ENCODE results near the gene IVNS1ABP.
"Not testable (repeated sequence)": the region's sequence is repeated elsewhere in the genome, so short reads cannot be mapped to it uniquely, and the experiment has no call there.

The IVNS1ABP gene

DNA sequence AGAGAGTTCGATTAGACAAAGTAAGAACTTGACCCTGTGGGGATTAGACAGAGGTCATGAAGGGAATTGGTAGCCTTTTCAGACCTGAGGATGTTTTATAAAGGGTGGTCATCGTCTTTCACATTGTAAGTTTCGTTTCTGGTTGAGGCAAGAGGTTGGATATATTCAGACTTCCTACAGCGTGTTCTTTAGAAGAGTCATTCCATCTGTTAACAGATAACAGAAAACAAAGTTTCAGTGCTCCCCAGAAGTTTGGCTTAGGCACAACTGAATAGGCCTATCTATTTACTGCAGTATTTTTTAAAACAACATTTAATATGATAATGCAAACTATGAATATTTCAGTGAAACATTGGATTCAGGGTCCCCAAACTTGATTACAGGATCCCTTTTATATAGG is 17.1 kb upstream of the IVNS1ABP start:
- DNase-seq (ENCODE audit: low read depth), result no peak

DNA sequence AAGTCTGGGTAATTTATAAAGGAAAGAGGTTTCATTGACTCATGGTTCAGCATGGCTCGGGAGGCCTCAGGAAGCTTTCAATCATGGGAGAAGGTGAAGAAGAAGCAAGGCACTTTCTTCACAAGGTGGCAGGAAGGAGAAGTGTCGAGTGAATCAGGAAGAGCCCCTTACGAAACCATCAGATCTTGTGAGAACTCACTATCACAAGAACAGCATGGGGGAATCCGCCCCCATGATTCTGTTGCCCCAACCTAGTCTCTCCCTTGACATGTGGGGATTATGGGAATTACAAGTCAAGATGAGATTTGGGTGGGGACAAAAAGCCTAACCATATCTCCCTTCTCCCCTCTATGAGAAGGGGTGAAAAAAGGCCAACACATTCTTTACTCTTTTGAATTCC is 11.2 kb upstream of the IVNS1ABP start:
- no peak for DNase-seq (ENCODE audit: low read depth)

DNA sequence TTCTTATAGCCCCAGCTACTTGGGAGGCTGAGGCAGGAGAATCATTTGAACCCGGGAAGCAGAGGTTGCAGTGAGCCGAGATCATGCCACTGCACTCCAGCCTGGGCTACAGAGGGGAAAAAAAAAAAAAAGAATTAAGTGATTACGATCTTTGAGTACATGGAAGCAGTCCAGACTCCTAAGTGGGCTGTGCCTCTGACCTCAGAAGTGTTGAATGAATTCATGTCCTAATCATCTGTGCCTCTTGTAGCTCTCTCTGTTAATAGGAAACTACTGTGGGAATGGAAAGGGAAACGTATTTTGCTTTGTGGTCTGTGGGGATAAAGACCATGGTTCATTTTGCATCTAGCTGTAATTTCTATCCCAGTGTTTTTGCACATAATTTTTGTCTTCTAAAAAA is 8.4 kb upstream of the IVNS1ABP start:
- DNase-seq (ENCODE audit: low read depth), result no peak

DNA sequence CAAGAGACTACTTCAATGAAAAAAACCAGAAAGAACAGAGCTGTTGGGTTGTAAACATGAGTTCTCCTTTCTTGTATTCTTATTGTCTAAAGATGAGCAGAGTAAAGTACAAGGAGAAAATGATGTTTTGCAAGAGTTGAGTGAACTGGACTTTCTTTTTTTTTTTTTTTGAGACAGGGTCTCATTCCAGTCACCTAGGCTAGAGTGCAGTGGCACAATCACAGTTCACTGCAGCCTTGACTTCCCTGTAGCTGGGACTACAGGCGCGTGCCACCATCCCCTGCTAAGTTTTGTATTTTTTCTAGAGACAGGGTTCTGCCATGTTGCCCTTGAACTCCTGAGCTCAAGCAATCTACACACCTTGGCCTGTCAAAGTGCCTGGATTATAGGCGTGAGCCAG is 7.1 kb upstream of the IVNS1ABP start:
- no peak for DNase-seq (ENCODE audit: low read depth)

DNA sequence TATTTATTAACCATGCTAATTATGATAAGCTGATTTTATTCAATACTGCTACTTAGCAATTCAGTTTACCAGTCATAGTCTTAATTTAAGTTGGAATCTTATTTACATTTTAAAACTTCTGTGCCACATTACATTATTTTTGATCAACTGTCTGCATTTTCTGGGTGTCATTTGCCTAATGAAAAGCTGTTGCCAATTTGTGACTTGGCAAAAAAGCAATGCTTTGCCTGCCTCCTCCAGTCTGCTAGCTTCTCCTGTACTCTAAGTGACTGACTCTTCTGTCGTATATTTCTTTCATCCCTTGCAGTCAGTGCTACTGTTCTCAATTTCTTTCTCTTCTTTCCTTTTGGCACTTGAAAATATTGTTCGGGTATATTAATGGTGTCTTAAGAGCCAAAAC is 5.6 kb upstream of the IVNS1ABP start:
- DNase-seq (ENCODE audit: low read depth), result no peak

DNA sequence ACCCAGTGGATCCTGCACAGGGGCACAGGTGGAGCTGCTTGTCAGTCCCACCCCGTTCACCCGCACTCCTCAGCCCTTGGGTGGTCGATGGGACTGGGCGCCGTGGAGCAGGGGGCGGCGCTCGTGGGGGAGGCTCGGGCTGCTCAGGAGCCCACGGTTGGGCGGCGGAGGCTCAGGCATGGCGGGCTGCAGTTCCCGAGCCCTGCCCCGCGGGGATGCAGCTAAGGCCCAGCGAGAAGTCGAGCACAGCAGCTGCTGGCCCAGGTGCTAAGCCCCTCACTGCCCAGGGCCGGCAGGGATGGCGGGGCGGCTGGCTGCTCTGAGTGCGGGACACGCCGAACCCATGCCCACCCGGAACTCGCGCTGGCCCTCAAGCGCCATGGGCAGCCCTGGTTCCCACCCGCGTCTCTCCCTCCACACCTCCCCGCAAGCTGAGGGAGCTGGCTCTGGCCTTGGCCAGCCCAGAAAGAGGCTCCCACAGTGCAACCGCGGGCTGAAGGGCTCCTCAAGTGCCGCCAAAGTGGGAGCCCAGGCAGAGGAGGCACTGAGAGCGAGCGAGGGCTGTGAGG is 4.7 kb upstream of the IVNS1ABP start:
- not testable (repeated sequence) for DNase-seq (ENCODE audit: low read depth)

DNA sequence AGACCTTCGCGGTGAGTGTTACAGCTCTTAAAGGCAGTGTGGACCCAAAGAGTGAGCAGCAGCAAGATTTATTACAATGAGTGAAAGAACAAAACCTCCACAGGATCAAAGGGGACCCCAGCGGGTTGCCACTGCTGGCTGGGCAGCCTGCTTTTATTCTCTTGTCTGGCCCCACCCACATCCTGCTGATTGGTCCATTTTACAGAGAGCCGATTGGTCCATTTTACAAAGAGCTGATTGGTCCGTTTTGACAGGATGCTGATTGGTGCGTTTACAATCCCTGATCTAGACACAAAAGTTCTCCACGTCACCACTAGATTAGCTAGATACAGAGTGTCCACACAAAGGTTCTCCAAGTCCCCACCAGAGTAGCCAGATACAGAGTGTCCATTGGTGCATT is 4.1 kb upstream of the IVNS1ABP start:
- not testable (repeated sequence) for DNase-seq (ENCODE audit: low read depth)

DNA sequence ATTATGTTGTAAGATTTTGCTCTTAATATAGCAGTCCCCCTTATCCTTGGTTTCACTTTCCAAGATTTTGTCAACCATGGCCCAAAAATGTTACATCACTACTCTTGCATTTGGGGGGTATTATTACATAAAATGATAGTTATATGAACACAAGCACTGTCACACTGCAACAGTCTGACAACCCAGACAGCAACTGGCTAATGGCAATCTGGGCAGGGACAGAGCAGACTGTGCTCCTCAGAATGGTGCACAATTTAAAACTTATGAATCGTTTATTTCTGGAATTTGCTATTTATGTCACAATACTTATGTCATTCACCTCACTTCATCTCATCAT is 2.1 kb upstream of the IVNS1ABP start:
- DNase-seq (ENCODE audit: low read depth), result no peak

DNA sequence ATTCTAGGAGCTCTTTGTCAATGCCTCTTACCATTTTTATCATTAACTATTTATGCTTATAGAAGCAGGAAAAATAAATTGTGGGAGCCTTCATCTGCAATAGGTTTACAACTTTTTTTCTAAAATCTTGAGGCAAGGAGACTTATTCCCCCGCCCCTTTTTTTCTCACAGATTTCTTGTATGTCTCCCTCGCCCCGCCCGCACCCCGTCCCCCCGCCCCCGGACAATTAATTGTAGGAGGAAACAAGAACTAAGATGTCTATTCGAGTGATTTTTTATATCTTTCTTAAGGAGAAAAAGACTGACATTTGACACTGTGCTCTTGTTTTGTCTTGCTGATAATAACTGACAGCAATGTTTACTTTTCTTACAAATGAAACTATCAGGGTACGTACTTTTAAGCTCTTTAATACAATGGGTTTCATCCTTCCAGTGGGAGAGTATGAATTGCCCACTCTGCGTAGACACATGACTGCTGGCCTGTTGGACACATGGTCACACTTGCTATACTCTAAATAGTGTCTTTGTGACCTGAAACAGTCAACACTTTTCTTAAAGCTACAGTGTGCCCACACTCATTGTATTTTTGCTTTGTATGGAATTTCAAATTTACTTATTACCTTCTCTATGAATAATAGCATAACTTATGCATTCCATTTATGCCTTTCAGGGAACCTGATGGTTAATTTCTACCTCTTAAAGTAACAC is 1.5 kb upstream of the IVNS1ABP start:
- DNase-seq (ENCODE audit: low read depth), result no peak

DNA sequence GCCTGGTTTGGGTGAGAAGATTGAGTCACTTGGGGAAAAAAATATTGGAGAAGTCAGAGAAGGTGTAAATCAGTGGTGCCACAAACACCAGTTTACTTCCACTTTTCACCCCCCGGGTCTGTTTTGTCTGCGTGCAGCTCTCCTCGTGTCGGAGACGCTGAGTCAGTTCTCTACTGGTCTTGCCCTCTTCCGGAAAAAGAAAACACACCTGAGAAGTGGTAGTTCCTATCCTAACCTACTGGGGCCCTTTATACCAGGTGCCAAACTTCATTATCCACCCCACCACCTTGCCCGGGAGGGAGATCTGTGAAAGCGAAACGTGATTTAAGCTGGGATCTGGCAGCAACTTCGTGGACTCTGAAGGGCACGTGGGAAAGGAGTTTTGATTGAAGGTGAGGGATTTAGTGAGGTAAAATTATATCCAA is 855 bp upstream of the IVNS1ABP start:
- peak; percentile 62 for DNase-seq (ENCODE audit: low read depth)

DNA sequence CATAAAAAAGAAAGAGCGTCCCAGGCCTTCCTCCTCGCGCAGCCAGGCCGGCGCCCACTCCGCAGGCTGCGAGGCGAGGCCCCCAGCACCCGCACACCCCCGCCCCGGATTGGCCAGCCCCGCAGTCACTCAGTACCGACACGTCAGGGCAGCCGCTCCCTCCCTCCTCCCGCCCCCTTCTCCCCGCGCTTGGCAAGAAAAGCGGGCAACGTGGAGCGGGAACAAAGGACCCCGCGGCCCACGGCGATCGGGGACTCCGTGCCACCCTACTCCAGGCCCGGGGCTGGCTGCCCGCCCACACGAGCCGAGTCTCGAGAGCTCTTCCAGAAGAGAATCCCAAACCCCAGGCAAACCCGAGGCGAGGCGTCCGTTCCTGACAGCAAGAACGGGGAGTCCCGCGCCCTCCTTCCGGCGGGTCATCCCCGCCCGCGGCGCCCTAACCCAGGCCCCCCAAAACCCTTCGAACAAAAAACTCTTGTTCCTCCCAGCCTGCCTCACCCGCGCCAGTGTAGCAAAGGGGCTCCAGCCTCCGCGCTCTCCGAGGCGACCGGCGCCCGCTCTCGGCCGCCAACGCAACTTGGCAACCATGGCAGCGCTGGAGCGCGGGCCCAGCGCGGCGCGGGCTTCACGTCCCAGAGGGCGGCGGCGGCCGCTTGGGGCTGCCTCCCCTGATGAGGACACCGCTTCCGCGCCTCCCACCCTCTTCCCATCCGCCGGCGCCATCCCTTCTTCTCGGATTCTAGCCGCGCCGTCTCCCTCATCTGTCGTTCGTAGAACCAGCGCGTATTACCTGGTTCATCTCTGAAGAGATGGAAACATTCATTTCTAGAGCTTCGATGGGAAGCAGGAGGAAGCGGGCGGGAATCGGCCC is 645 bp downstream of the IVNS1ABP start:
- DNase-seq (ENCODE audit: low read depth), result peak; percentile 90

DNA sequence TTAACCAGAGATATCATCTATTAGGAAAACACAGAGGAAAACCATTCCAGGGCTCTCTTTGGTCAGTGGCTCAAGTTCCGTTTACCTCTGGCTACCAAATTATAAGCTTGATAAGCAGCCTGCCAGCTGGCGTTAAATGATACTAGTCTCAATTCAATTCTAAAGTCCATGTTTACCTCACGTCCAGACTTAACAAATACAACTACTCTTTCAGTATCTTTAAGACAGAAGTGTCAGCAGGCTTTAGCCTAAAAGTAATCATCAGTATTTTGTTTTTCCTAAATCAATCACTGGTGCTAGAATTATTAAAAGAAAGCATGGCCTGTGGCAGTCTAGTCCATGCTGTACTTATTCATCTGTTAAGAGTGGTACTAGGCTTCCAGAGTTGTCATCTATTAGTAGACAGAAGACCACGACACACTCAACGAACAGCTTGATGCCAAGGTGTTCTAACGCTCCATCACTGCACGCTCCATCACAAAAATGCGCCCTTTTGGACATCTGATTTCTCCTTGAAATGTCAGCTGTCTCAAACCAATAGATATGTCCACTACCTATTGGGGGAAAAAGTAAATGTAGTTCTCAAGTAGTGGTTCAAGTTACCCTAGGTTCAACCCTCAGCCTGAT is 1.5 kb downstream of the IVNS1ABP start:
- DNase-seq (ENCODE audit: low read depth), result no peak

DNA sequence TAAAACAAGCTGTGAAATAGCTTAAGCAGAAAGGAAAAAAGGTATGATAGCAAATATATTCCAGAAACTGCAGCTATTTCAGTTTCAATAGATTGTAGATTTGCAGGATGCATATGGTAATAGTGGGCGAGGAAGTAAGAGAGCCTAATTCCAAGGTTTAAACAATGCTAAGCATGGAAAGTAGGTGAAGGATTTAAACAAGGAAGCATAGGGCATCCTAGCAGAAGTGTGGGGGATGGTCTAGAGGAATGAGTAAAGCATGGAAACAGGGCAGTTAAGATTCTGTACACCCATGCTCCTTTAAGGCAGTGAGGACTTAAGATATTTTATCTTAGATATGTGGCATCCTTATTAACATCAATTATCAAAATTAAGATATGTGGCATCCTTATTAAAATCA is 2.6 kb downstream of the IVNS1ABP start:
- no peak for DNase-seq (ENCODE audit: low read depth)

DNA sequence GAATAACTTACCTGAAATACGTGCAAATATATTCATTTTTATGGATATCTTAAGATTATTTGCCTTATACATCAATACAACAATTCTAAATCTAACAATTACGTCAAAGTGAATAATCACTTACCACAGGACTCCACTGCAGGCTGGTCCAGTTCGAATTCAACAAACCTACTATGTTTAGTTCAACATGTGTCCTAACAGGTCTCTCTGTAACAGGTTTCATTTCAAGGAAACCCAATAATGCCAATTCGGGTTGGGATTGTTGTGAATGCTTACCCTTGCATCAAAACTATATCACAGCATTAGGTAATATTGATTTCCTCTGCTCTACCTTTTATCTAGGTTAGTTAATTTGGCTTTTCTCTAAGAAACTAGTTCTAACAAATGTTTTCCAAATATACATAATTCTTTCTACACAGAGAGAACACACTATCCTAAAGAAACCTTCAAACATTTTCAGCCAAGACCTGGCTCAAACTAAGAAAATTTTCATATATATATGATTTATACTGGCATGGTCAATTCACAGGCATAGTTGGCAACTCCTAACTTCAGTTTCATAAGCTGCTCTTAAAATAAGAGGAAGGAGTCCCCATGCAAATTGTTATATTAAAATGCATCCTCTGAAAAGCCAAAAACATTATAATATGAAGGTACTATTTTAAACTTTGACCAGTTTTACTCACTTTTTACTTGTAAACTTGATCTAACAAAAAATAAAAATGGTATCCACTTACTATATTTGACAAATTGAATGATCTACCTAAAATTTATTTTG is 4.5 kb downstream of the IVNS1ABP start:
- DNase-seq (ENCODE audit: low read depth), result no peak

DNA sequence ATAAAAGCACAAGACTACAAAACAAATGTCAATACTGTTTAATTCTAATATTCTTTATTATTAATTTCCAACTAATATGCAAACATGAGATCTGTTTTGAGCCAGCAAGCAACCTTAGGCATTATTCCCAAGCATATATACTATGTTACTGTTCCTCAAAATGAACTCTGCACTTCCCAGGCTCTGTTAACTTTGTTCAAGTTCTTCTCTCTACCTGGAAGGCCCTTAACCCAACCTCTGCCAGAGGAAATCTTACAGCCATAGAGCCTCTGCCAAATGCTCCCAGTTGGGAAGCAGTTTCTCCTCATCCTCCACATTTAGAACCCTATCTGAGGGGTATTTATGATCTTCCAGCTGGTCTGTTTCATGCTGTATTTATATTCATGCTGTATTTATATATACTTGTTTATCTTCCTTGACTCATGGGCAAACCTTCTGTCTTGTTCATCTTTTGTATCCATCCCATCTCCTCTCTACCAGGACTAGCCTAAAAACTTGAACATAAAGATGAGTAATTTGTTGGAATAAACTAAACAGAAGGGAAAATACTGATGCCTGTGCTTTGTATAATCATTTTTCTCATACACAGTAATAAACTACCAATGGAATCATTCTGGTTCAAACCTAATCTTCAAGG is 5.3 kb downstream of the IVNS1ABP start:
- no peak for DNase-seq (ENCODE audit: low read depth)

DNA sequence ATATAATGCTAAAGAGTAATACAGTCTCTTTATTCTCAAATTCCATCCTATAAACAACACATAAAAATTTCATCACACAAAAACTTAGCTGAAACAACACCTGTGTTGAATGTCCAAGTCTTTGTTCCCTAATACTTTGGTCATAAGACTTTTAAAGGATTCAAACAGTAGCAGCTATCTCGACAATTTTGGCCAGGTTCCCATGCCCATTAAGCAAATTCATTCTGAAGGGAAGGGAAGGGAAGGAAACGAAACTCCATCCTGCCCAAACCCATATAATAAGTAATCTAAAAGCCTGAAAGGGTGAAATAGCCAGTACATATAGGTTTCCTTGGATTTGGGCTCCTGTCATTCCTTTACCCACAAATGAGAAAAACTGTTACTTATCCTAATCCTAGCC is 7.5 kb downstream of the IVNS1ABP start:
- DNase-seq (ENCODE audit: low read depth), result no peak

DNA sequence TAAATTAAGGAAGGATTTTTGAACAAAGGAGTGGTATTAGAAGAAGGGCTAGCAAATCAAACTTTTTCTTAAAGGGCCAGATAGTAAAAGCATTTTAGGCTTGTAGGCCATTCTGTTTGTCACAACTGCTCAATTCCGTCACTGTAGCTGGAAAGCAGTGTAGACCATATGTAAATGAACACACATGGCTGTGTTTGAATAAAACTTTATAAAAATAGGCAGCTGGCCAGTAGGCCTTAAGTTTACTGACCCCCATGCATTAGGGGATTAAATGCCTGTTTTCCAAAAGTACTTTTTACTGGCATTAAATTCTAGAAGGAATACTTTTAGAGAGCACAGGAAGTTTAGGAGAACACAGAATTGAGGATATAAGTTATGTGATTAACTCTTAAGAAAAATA is 8.9 kb downstream of the IVNS1ABP start:
- no peak for DNase-seq (ENCODE audit: low read depth)

DNA sequence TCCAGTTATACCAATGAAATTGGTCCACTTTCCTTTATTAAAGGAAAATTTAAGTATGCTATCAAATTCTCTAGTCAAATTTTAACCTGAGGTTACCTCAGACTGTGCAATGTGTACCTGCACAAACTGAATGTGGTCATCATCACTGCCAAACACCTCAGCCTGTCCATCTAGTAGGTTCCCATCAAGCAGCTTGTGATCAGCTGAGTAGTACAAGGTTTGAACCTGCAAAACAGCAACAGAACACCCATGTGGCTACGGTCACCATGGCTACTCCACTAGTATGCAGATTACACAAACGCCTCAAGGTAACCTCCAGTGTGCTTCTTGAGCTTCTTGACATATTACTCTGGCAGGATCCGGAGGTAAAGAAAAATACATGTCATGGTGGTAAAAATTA is 11.6 kb downstream of the IVNS1ABP start:
- DNase-seq (ENCODE audit: low read depth), result no peak

DNA sequence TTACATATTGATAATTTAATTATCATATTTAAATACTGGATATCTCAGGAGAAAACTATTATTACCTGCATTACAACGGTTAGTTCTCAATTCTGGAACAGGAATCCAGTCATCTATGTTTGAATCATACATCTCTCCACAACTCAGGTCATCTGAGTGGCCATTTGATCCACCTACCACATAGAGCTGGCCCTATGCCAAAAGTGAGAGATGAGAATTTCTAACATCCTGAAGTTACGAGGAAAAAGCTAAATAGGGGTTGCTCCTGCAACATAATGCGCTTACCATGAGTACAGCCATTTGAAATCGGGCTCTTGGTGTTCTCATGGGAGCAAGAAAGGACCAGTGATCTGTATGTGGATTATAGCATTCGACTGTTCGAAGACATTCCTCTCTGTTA is 16.9 kb downstream of the IVNS1ABP start:
- DNase-seq (ENCODE audit: low read depth), result no peak

DNA sequence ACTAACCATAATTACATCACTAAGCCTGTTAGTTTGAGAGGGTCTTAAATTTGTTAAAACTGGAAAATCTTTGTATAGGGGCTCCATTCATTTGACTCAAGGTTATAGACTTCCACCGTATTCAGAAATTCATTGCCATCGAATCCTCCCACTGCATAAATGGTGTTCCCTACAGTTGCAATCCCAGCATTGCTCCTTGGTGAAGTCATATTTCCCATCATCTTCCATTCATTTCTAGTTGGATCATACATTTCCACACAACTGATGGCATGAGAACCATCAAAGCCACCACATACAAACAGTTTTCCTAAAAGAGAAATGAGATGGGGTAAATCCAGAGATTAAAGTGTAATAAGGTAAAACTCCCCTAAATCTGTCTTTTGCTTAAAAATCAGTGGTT is 19.1 kb downstream of the IVNS1ABP start:
- DNase-seq (ENCODE audit: low read depth), result no peak

DNA sequence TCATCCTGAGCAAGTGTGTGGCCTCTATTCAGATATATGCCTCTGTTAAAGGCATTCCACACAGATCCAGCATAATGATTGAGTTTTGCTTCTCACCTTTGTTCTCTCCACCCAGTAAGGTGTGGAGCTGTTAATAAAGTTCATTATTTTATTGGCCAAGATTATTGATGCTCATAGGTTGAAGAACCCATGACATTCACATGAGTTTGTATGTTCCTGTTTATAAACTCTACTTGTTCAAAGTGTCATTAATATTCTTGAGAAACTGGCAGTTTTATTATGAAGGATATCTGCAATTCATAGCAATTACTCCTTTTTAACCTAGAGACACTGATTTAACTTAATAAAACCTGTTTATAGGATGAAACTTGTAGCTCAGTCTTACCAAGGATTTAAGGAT is 22.0 kb downstream of the IVNS1ABP start:
- no peak for DNase-seq (ENCODE audit: low read depth)
